Retina (tissue), 1 donor: ENCODE data around the gene TRAF4.
"Not testable (repeated sequence)": the region's sequence is repeated elsewhere in the genome, so short reads cannot be mapped to it uniquely, and the experiment has no call there.

Experiments
- DNase-seq: peaks from one replicate; pipeline ENCODE4 v3.0.0-alpha.2; 2016

Gene TRAF4

DNA sequence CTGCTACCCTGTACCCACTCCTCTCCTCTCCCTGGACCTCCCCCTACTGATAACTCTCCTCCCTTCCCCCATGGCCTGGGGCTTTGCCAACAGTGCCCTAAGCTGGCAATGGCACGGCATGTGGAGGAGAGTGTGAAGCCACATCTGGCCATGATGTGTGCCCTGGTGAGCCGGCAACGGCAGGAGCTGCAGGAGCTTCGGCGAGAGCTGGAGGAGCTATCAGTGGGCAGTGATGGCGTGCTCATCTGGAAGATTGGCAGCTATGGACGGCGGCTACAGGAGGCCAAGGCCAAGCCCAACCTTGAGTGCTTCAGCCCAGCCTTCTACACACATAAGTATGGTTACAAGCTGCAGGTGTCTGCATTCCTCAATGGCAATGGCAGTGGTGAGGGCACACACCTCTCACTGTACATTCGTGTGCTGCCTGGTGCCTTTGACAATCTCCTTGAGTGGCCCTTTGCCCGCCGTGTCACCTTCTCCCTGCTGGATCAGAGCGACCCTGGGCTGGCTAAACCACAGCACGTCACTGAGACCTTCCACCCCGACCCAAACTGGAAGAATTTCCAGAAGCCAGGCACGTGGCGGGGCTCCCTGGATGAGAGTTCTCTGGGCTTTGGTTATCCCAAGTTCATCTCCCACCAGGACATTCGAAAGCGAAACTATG, 5.2 kb downstream of the TRAF4 start:
- no peak for DNase-seq

DNA sequence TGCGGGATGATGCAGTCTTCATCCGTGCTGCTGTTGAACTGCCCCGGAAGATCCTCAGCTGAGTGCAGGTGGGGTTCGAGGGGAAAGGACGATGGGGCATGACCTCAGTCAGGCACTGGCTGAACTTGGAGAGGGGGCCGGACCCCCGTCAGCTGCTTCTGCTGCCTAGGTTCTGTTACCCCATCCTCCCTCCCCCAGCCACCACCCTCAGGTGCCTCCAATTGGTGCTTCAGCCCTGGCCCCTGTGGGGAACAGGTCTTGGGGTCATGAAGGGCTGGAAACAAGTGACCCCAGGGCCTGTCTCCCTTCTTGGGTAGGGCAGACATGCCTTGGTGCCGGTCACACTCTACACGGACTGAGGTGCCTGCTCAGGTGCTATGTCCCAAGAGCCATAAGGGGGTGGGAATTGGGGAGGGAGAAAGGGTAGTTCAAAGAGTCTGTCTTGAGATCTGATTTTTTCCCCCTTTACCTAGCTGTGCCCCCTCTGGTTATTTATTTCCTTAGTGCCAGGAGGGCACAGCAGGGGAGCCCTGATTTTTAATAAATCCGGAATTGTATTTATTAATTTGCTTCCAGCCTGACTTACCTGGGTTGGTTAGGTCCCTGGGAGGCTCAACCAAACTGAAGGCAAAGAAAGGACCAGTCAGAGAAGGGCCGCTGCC, 5.8 kb downstream of the TRAF4 start:
- no peak for DNase-seq

DNA sequence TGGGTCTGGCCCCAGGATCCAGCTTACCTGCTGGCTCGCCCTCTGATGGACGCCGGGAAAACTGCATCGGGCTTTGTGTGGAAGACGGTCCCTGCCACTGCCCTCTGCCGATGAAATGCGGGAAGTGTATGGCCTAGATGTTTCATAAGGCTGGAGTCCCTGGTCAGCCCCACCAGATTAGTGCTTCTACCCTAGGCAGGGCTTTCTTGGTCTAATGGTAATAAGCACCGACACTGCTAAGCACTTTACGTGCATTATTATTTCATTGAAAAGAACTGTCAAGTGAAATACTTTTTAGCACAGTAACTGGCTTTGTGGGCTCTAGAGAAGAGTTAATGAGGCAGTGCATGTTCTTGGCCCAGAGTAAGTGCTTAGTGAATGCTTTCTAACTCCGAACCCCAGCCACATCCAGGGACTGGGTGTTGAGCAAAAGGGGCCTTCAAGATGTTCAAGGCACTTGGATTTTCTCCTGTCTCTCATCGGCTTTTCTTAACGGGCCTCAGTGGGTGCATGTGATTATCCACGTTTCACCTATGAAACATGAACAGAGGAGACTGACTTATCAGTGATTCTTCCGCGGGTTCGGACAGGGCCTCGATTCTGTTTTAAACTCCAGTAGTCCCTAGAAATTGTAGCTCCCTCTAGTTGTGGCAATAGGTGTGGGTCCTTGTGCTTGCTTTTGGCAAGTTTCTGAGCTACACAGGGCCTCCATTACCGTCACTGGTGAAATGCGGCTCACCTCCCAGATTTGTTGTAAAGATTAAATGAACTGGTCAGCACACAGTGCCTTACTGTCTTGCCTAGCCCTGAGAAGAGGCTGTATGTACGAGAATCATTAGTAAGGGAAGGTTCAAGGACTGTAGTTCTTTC, 6.6 kb downstream of the TRAF4 start:
- DNase-seq = peak; percentile 92

DNA sequence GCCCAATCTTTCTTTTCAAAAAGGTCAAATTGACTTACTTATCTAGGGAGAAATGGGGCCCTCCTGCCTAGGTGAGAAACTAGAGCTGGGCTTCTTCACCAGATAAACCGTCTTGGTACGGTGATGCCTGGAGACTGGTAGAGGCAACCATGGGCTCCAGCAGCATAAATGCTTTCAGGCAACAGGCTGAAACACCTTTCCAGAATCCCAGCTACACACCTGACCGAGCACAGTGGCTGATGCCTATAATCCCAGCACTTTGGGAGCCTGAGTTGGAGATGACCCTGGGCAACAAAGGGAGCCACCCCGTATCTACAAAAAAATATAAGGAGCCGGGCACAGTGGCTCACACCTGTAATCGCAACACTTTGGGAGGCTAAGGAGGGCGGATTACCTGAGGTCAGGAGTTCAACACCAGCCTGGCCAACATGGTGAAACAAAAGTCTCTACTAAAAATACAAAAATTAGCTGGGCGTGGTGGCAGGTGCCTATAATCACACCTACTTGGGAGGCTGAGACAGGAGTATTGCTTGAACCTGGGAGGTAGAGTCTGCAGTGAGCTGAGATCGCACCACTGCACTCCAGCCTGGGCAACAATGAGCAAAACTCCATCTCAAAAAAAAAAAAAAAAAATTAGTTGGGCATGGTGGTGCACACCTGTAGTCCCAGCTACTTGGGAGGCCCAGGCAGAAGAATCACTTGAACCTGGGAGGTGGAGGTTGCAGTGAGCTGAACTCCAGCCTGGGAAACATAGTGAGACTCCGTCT, 8.0 kb downstream of the TRAF4 start:
- DNase-seq = no peak

DNA sequence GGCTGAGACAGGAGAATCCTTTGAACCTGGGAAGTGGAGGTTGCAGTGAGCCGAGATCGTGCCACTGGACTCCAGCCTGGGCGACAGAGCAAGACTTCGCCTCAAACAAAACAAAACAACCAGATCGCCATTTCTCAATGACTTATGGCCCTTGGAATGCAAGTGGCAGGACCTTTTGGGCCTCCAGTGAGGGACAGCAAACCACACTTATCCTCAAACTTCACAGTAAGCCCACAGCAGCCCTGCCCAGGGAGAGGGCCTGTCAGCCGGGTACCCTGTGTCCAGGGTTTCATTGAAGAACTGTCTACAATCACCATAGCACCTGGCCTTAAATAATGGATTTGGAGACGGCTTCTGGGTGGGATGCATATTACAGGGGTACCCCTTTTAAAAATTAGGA, 11.7 kb downstream of the TRAF4 start:
- DNase-seq = no peak

DNA sequence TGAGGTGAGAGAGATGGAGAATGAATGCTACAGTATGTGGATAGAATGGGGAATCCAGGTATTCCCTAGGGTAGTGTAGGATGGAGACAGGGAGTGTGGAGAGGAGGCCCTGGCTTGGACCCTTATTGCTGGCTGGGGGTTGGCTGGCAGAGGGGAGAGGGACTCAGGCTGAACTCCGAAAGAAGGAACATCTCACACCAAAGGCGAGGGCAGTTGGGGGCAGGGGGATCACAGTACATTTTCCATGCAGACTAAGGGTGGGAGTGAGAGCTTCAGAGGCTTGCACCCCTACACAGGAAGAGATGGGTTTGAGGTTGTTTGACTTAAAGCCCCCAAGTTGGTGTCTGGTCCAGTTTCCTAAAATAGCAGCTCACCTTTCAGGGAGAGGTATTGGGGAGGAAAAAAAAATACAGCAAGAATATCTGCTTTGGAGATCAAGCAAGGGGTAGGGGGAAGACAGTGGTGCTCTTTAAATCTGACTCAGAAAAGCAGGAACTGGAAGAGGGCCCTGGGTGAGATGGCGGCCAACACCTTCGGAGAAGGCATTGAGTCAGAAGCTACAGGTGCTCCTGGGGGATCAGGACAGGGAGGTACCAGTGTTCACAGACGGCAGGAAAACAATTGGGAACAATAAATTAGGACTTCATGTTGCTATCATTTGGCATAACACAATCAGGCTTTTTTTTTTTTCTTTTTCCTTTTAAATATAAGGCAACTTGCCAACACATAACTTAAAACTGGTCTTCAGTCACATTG, 12.4 kb downstream of the TRAF4 start:
- no peak for DNase-seq

DNA sequence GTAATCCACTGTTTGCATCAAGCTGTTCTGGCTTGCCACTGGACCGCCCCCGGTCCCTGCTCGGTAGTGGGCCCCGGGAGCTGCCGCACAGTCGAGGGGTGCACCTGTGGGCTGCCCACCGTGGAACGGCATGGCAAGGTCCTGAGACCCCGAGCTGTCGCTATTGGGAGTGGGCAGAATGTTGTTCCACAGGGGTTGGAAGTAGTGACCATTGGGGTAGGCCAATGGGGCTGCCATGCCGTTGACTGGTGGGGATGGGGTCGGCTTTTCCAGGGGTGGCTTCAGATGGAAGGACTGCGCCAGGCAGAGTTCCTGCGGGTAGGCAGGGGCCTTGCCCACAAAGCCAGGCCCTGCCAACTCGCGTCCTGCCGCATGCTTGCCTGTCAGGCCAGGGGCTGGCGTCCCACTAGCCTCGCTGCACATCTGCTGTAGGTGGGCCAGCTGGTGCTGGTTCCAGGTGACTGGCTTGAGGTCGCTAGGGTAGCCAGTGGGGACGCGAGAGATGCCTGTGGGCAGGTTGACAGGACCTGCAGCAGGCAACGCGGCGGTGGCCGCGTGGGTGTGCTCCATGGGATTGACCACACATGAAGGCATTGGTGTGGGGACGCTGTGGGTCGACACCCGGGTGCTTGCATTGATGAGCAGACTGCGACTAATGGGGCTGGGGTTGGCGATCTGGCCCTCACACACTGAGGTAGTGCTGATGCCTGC, 14.8 kb downstream of the TRAF4 start:
- no peak for DNase-seq

DNA sequence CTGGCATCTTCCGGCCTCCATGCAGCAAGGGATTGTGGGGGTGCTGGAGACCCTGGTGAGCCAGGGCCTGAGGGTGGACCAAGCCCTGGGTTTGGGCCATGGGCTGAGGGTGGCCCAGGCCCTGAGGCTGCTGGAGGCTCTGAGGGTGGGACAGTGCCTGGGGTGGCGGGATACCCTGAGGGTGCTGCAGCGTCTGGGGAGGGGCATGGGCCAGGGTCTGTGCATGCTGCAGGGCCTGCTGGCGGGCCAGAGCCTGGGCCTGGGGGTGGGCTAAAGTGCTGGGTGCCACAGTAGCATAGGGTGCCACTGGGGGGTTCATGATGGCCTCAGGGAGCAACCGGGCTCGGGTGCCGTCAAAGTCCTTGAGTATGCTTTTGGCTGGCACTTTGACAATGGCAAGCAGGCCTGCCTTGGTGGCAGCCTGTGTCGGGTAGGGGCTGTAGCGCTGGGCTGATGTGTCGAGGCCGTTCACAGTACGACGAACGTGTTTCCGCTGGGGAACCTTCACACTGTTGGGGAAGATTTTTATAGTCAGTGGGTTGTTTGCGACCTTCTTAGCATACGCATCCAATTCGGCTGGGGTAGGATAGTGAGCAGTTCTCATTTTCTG, 15.6 kb downstream of the TRAF4 start:
- no peak for DNase-seq

DNA sequence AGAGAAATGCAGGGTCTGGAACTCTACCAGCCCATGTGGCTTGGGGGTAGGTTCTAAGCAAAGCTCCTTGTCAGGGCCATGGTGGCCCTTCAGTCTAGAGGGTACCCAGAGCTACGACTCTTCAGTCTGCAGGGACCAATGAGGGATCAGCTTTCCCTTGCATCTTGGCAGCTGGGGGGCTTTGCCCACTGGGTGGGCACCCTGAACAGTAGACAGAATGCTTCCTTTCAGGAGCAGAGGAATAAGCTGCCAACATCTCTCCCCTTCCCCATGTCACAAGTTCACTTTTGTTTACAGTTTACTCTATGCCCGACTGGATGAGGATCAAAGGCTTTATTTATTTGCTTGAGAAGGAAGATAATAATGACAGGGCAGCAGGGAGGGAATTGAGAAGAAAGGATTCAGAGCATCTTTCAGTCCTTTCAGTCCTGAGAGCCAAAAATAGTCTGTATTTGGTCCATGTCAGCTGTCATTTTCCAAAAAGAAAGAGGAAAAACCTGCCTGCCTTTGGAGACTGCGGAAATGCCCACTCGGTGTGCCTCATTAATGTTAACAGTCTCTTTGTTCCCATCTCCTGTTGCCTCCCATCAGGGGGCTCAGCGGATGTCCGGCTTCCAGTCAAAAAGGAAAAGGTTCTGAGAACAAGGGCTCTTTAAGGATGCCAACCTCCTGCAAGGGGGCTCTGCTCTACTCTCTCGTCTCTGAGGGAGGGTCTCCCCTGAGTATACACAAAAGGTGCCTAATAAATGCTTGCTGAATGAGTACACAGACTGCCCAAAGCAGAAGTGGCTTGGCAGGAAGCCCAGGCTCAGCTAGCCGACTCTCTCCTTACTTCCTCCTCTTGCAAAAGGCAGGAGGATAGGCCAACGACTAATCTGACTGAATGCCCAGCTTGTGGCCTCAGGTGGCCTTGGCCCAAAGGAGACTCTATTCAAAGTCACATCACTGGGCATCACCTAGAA, 17.1 kb downstream of the TRAF4 start:
- DNase-seq = peak; percentile 59

DNA sequence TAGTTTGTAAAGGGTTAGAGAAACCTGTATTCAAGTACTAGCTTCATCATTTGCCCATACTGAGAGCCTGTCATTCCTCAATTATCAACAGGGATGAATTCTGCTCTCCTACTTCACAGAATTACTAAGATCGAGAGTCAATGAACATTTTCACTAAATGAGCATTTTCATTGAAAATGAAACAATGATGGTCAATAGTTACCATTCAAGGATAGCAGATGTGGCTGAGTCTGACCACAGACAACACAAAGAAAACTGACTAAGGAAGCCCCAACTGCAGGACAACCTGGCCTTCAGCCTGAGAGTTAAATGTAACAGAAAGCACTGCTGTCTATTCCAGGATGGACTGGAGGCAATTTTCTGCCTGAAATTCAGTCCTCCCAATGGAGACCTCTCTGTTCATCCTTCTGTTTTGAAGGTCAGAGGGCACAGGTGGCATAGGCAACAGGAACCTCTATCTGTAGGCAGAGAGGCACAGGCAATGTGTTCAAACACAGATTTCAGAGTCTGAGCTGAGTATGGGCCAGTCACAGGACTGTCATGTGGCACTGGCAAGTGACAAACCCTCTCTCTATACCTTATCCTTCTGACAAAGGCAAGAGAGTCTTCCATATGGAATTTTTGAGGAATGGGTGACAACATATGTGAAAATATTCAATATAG, 19.5 kb downstream of the TRAF4 start:
- no peak for DNase-seq

DNA sequence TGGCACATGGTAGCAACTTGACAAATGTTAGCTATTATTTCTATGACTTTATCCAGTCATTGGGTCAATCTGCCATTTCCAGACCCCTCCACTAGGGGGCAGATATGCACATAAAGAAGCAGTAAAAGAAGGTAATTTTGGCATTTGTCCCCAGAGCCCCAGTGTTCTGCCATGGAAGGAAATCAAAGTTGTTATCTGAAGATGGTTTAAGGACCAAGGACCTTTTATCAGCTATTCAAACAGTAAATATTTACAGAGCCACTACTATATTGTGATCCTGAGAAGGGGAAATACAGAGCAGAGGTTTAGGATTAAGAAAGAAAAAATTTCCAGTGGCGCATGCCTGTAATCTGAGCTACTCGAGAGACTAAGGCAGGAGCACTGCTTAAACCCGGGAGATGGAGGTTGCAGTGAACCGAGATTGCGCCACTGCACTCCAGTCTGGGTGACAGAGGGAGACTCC, 20.0 kb downstream of the TRAF4 start:
- DNase-seq = peak; percentile 59

DNA sequence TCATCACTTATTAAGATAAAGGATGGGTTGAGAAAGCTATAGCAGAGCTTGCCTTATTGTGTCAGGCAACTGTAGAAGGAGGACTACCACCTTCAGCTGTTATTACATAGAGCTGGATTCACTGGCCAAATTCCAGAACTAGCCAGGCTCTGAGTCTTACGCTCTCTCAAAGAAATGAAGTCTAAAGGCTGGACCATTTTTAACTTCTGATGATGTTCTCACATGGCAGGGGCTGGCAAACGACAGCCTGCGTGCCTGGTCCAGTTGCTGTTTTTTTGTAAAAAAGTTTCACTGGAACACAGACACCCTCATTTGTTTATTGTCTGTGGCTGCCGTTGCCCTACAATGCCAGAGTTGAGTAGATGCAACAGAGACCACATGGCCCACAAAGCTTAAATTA, 21.2 kb downstream of the TRAF4 start:
- DNase-seq = no peak

DNA sequence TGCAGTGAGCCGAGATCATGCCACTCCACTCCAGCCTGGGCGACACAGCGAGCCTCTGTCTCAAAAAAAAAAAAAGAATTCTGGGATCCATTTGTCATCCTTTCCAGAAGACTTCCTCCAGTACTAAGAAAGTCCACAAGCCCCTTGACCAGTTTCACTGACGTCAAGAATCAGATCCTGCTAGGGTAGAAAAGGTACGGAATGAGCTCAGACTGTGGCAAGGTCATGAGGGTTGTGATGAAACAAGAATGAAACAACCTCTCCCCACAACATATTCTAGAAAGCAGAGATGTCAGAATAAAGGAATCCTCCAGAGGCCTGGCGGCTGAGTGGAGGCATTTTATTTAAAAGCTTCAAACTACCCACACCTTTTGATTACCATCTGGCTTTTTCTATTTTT, 29.9 kb downstream of the TRAF4 start:
- DNase-seq = no peak

DNA sequence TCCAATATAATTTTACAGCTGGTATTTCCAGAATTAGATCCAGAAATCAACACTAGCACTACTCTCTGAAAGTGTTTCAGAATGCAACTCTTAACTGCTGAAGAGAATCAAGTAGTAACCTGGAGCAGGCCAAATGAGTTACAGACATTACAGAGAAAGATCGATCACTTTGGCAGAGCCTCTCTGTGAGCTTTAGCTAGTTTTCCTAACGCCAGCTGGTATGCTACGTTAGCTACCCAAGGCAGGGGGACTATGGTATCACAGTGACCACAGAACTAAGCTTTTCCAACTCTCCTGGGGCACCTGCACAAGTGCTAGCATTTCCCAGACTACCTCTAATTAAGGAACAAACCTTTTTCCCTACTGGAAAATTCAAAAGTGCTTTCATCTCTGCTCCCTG, 30.4 kb downstream of the TRAF4 start:
- no peak for DNase-seq

DNA sequence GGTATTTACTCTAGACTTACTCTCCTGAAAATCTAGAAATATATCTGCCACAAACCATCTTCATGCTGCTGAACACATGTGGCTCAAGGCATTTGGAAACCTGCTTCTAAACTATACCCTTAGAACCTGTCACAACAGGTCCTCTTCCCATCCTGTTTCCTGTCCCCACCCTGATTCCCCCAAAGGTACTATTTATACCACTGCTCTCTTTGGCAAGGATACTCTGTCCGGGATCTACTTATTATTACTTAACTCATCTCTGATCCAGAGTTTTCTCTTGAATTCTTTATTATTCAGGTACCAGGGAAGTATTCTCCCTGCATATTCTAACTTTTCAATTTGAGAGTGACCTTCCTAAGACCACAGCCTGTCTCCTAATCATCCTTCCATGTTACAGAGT, 33.4 kb downstream of the TRAF4 start:
- no peak for DNase-seq

DNA sequence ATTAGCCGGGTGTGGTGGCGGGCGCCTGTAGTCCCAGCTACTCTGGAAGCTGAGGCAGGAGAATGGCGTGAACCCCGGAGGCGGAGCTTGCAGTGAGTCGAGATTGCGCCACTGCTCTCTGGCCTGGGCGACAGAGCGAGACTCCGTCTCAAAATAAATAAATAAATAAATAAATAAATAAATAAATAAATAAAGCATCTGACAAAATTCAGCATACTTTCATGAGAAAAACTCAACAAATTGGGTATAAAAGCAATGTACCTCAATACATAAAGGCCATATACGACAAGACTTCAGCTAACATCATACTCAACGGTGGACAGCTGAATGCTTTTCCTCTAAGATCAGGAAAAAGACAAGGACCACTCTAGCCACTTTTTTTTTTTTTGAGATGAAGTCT, 35.8 kb downstream of the TRAF4 start:
- not testable (repeated sequence) for DNase-seq

DNA sequence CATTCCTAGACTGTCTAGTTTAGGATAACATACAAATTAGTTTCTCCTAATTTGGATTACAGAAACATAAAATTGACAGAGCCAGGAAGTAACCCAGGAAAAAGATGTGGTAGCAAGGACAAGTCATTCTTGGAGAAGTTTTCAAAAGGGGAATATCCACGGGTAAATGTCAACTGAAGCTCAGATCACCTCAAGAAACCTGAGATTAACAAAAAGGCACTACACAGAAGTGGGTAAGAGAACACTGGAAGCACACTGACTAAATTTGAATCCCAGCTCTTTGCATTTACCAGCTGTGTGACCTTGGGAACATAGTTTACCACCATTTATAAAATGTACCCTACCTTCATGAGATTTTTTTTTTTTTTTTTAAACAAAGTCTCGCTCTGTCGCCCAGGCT, 39.4 kb downstream of the TRAF4 start:
- DNase-seq = no peak

DNA sequence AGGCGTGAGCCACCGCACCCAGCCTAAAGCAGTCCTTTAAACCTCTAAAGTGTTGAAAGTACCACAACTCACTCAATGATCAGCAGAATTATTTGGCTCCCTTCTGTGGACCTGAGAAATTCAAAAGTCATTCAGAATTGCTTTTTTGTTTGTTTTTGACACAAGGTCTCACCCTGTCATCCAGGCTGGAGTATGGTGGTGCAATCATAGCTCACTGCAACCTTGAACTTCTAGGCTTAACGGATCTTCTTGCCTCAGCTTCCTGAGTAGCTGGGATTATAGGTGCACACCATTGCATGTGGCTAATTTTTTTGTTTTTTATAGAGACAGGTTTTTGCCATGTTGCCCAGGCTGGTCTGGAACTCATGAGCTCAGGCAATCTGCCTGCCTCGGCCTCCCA, 44.3 kb downstream of the TRAF4 start:
- no peak for DNase-seq
